HepG2 (cell line): ENCODE data around the gene NUCB1. TPM values are rescaled to one million over a fixed set of nuclear protein-coding genes. Genes with fewer than 3 reads are reported as not detected.

Source experiments
- CREB1 ChIP-seq, 2 experiments: fragments of 450-650 bp in 1 of 2; IDR thresholded peaks; 2 replicates each; pipeline ENCODE4 v1.6.1; 2016 to 2017; ENCODE audit warnings: control low read depth in 1 of 2, mild to moderate bottlenecking in 1 of 2, missing compliant biosample characterization in 1 of 2, missing genetic modification characterization in 1 of 2
- HNF4A ChIP-seq: sonication (generic); formaldehyde crosslinking; IDR thresholded peaks from 2 replicates; pipeline ENCODE4 v1.4.0; 2020; ENCODE audit warnings: missing genetic modification reagents
- KMT2A ChIP-seq: sonication (generic); formaldehyde crosslinking; IDR thresholded peaks from 2 replicates; pipeline ENCODE4 v1.4.0; 2020; ENCODE audit warnings: missing genetic modification reagents
- NR2F6 ChIP-seq, 2 experiments: IDR thresholded peaks; 2 replicates each; pipeline ENCODE4 v1.6.1; 2016; ENCODE audit warnings: antibody characterized with exemption in 1 of 2, mild to moderate bottlenecking in 1 of 2
- PHF5A ChIP-seq: IDR thresholded peaks from one replicate; pipeline ENCODE4 v1.6.1; 2018; ENCODE audit warnings: low read depth, missing genetic modification reagents; ENCODE audit not compliant: unreplicated experiment
- PPARG ChIP-seq: conservative IDR thresholded peaks from 2 replicates; pipeline ENCODE4 v1.6.1; 2016; ENCODE audit warnings: missing biosample characterization, missing genetic modification reagents
- RNF2 ChIP-seq: fragments of 450-650 bp; conservative IDR thresholded peaks from 2 replicates; pipeline ENCODE4 v1.6.1; 2016; ENCODE audit warnings: low read depth
- SIN3A ChIP-seq: IDR thresholded peaks from 2 replicates; pipeline ENCODE4 v1.6.1; 2011; ENCODE audit warnings: low read depth, mild to moderate bottlenecking, control low read depth, low read length, borderline replicate concordance
- SKIL ChIP-seq: sonication (generic); formaldehyde crosslinking; IDR thresholded peaks from 2 replicates; pipeline ENCODE4 v1.8.0; 2022; ENCODE audit warnings: missing genetic modification reagents, mild to moderate bottlenecking, moderate library complexity, borderline replicate concordance
- TP53 ChIP-seq: sonication (generic); formaldehyde crosslinking; conservative IDR thresholded peaks from 2 replicates; pipeline ENCODE4 v1.4.0; 2020; ENCODE audit warnings: missing genetic modification reagents
- TRIM22 ChIP-seq: fragments of 450-650 bp; IDR thresholded peaks from 2 replicates; pipeline ENCODE4 v1.6.1; 2017
- TSC22D2 ChIP-seq: sonication (generic); formaldehyde crosslinking; IDR thresholded peaks from 2 replicates; pipeline ENCODE4 v1.5.1; 2020; ENCODE audit warnings: missing genetic modification reagents, mild to moderate bottlenecking, borderline replicate concordance
- WIZ ChIP-seq: sonication (generic); formaldehyde crosslinking; IDR thresholded peaks from 2 replicates; pipeline ENCODE4 v1.5.1; 2020; ENCODE audit warnings: mild to moderate bottlenecking, missing genetic modification reagents
- ZKSCAN1 ChIP-seq: fragments of 150-350 bp; IDR thresholded peaks from 2 replicates; pipeline ENCODE4 v1.6.1; 2014; ENCODE audit warnings: low read length
- ZNF281 ChIP-seq: sonication (generic); formaldehyde crosslinking; IDR thresholded peaks from 2 replicates; pipeline ENCODE4 v1.4.0; 2020; ENCODE audit warnings: missing genetic modification reagents, borderline replicate concordance
- ZNF383 ChIP-seq: sonication (generic); formaldehyde crosslinking; IDR thresholded peaks from 2 replicates; pipeline ENCODE4 v1.4.0; 2020; ENCODE audit warnings: missing genetic modification reagents, mild to moderate bottlenecking, borderline replicate concordance
- ZNF766 ChIP-seq: sonication (generic); formaldehyde crosslinking; IDR thresholded peaks from 2 replicates; pipeline ENCODE4 v1.5.0; 2020; ENCODE audit warnings: missing genetic modification reagents, borderline replicate concordance
- ZSCAN12 ChIP-seq: sonication (generic); formaldehyde crosslinking; IDR thresholded peaks from 2 replicates; pipeline ENCODE4 v1.9.0; 2021; ENCODE audit warnings: mild to moderate bottlenecking, missing genetic modification reagents
- ZXDC ChIP-seq: sonication (generic); formaldehyde crosslinking; IDR thresholded peaks from 2 replicates; pipeline ENCODE4 v1.5.0; 2020; ENCODE audit warnings: mild to moderate bottlenecking, missing genetic modification reagents
- polyA plus RNA-seq, 8 experiments: library from polyadenylated mRNA; depleted of rRNA in 3 of 8; stranded (reverse) in 7 of 8; unstranded in 1 of 8; fragments of >200 nt; fragmentation: Illumina TruSeq in 4 of 8; extraction: Trizol in 4 of 8; gene quantifications; 2 replicates each; pipeline versions ENCODE4 v1.2.1 to v1.2.3, GENCODE V29; 2011 to 2016; ENCODE audit warnings: low read depth in 4 of 8, missing spikeins in 1 of 8, mixed read lengths in 1 of 8; ENCODE audit not compliant: insufficient read depth in 1 of 8
- total RNA-seq, 5 experiments: library from RNA; depleted of rRNA; stranded (reverse); fragments of >200 nt; fragmentation: Illumina TruSeq; extraction: Trizol; gene quantifications; 2 replicates each; pipeline ENCODE4 v1.2.3, GENCODE V29; 2016; ENCODE audit warnings: low read depth in 1 of 5

The NUCB1 gene
- total and polyA plus RNA-seq, 2 of the 13 experiments (the other 11 are each of a cell fraction or from before 2014, with no cell fraction given): 82.3 to 106 TPM

- TF ChIP-seq CREB1 (IDR thresholded peaks at IDR 0.05) (peak; percentile 100), CREB1 (CRISPR knock-in tag; IDR thresholded peaks at IDR 0.05) (peak; percentile 96), PPARG (CRISPR knock-in tag) (peak; percentile 30; the same call in 1 of the 2 replicates), TSC22D2 (no peak), SIN3A (peak; percentile 81; the same call in 1 of the 2 replicates), TP53 (no peak), ZNF766 (CRISPR knock-in tag) (no peak), PHF5A (CRISPR knock-in tag) (peak; percentile 79), NR2F6 (IDR thresholded peaks at IDR 0.05) (no peak), NR2F6 (CRISPR knock-in tag; IDR thresholded peaks at IDR 0.05) (peak; percentile 40; the same call in 1 of the 2 replicates), ZKSCAN1 (no peak), KMT2A (0 out of 2 replicates have a peak, but pooled peaks have one; percentile 52), TRIM22 (no peak), SKIL (CRISPR knock-in tag) (peak; percentile 18; the same call in 1 of the 2 replicates), ZNF281 (CRISPR knock-in tag) (peak; percentile 60; the same call in 1 of the 2 replicates), ZSCAN12 (CRISPR knock-in tag) (no peak), ZXDC (no peak), RNF2 (no peak), ZNF383 (CRISPR knock-in tag) (no peak), WIZ (CRISPR knock-in tag) (no peak), HNF4A (CRISPR knock-in tag) (0 out of 2 replicates have a peak, but pooled peaks have one; percentile 13)
Observed at GRCh38 chr19:48872182-48872883, 27.8 kb upstream of the NUCB1 start, which contains the start of gene PPP1R15A (continued).
